ENCODE results near the gene TBC1D5. TPM values are rescaled to one million over a fixed set of nuclear protein-coding genes. Genes with fewer than 3 reads are reported as not detected.

Gene TBC1D5
- total and polyA plus RNA-seq, 2 of the 8 experiments (the other 6 are each of a cell fraction or from before 2014, with no cell fraction given) = 11.0 to 22.9 TPM

GRCh38 chr3:17655743-17656142 is 86.7 kb downstream of the TBC1D5 start:
- POLR2A ChIA-PET (ENCODE audit: partially characterized antibody) = no interaction called here
- TF ChIP-seq, protein P1, sequence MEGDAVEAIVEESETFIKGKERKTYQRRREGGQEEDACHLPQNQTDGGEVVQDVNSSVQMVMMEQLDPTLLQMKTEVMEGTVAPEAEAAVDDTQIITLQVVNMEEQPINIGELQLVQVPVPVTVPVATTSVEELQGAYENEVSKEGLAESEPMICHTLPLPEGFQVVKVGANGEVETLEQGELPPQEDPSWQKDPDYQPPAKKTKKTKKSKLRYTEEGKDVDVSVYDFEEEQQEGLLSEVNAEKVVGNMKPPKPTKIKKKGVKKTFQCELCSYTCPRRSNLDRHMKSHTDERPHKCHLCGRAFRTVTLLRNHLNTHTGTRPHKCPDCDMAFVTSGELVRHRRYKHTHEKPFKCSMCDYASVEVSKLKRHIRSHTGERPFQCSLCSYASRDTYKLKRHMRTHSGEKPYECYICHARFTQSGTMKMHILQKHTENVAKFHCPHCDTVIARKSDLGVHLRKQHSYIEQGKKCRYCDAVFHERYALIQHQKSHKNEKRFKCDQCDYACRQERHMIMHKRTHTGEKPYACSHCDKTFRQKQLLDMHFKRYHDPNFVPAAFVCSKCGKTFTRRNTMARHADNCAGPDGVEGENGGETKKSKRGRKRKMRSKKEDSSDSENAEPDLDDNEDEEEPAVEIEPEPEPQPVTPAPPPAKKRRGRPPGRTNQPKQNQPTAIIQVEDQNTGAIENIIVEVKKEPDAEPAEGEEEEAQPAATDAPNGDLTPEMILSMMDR (IDR thresholded peaks at IDR 0.05; ENCODE audit: control extremely low read depth in 1 of 3, insufficient read depth in 1 of 3, low read depth in 1 of 3, low read length in 3 of 3) = no peak
- no peak for TF ChIP-seq POU5F1 (IDR thresholded peaks at IDR 0.05; ENCODE audit: low read depth, low read length)
- no peak for TF ChIP-seq HDAC2 (IDR thresholded peaks at IDR 0.05; ENCODE audit: borderline replicate concordance in 1 of 2, low read depth in 2 of 2, low read length in 2 of 2)
- no peak for TF ChIP-seq POLR2AphosphoS5 (IDR thresholded peaks at IDR 0.05; ENCODE audit: low read depth, low read length)
- TF ChIP-seq RXRA (IDR thresholded peaks at IDR 0.05; ENCODE audit: insufficient read depth, low read depth, low read length) = no peak

More at GRCh38 chr3:17655743-17656142, 86.7 kb downstream of the TBC1D5 start:
- DNase-seq (ENCODE audit: low read depth in 1 of 2, low spot score in 2 of 2) = no peak
- Histone ChIP-seq H4K91ac (replicated peaks; ENCODE audit: insufficient read length, low read length) (no peak overlapping the region), H3K14ac (ENCODE audit: insufficient read length) (no peak overlapping the region), H3K27ac (ENCODE audit: low read depth, low read length) (no peak overlapping the region), H3K4me2 (ENCODE audit: insufficient read depth in 1 of 2, low read depth in 2 of 2, low read length in 2 of 2) (no peak overlapping the region), H3K4me3 (ENCODE audit: extremely low read depth in 1 of 4, insufficient read depth in 2 of 4, low read depth in 3 of 4, low read length in 4 of 4) (no peak overlapping the region), H2BK120ac (replicated peaks; ENCODE audit: low read depth, low read length) (no peak overlapping the region), H3K9ac (replicated peaks in 1 of 4; ENCODE audit: extremely low read depth in 1 of 4, low read depth in 3 of 4, low read length in 3 of 4) (no peak overlapping the region), H2AK5ac (ENCODE audit: low read depth, low read length) (no peak overlapping the region), H3K56ac (replicated peaks; ENCODE audit: insufficient read length, low read depth, low read length) (no peak overlapping the region), H3K9me3 (ENCODE audit: insufficient read depth in 2 of 2, low read depth in 1 of 2, low read length in 1 of 2) (no peaks in the 10 kb centered on the region), H4K20me1 (replicated peaks in 1 of 2; ENCODE audit: control insufficient read depth in 1 of 2, insufficient read depth in 2 of 2, low read length in 2 of 2) (no peaks in the 10 kb centered on the region), H3K4ac (replicated peaks; ENCODE audit: insufficient read length, low read depth, low read length) (no peak overlapping the region), H2BK20ac (ENCODE audit: low read length) (no peak overlapping the region), H3K36me3 (ENCODE audit: control insufficient read depth in 2 of 4, insufficient read depth in 4 of 4, low read length in 3 of 4) (no peaks in the 10 kb centered on the region), H4K8ac (ENCODE audit: extremely low read depth, insufficient read depth, low read length) (no peak overlapping the region), H2BK15ac (ENCODE audit: low read length) (no peak overlapping the region), H4K5ac (ENCODE audit: insufficient read length, low read depth, low read length) (no peak overlapping the region), H3K23me2 (ENCODE audit: low read depth, low read length) (no peaks in the 10 kb centered on the region), H2AFZ (ENCODE audit: low read length) (no peak overlapping the region), H3K79me2 (ENCODE audit: control insufficient read depth in 1 of 2, insufficient read depth in 2 of 2, low read length in 2 of 2) (peaks cover 0 to 2% of the 10 kb centered on the region in 2 experiments; a peak in 1 of 4 replicates), H3K4me1 (replicated peaks in 1 of 4; ENCODE audit: control insufficient read depth in 3 of 4, insufficient read depth in 4 of 4, low read length in 3 of 4) (no peaks in the 10 kb centered on the region), H2BK12ac (ENCODE audit: low read depth, low read length) (no peak overlapping the region), H3K18ac (ENCODE audit: extremely low read depth, low read length) (no peak overlapping the region), H2BK5ac (ENCODE audit: low read depth, low read length) (no peak overlapping the region), H3K27me3 (replicated peaks in 1 of 4; ENCODE audit: control insufficient read depth in 3 of 4, extremely low read depth in 1 of 4, insufficient read depth in 3 of 4, low read length in 3 of 4) (no peaks in the 10 kb centered on the region), H3K79me1 (ENCODE audit: low read depth, low read length) (no peaks in the 10 kb centered on the region; the same call in 1 of the 2 replicates), H3K23ac (ENCODE audit: insufficient read length) (no peak overlapping the region)
- 96% methylated on average over 2 of the region's 2 CpGs; no CpG with 5 or more reads in 1 of the 2 experiments for WGBS, 2 experiments (ENCODE audit: extremely low coverage in 1 of 2, insufficient coverage in 1 of 2, insufficient read length in 1 of 2, insufficient replicate concordance in 2 of 2, low coverage in 1 of 2, low lambda C conversion rate in 2 of 2, missing lambda C conversion rate in 1 of 2)
- no peak for FAIRE-seq
- CTCF ChIA-PET (ENCODE audit: partially characterized antibody) = no interaction called here
